ENCODE results near the gene NAALADL1. TPM values are rescaled to one million over a fixed set of nuclear protein-coding genes. Genes with fewer than 3 reads are reported as not detected.

NAALADL1 gene
- total and polyA plus RNA-seq, 9 of the 15 experiments (the other 6 are each of a cell fraction or from before 2014, with no cell fraction given) = 0.06 to 0.72 (median 0.22) TPM; not detected in 4

DNA sequence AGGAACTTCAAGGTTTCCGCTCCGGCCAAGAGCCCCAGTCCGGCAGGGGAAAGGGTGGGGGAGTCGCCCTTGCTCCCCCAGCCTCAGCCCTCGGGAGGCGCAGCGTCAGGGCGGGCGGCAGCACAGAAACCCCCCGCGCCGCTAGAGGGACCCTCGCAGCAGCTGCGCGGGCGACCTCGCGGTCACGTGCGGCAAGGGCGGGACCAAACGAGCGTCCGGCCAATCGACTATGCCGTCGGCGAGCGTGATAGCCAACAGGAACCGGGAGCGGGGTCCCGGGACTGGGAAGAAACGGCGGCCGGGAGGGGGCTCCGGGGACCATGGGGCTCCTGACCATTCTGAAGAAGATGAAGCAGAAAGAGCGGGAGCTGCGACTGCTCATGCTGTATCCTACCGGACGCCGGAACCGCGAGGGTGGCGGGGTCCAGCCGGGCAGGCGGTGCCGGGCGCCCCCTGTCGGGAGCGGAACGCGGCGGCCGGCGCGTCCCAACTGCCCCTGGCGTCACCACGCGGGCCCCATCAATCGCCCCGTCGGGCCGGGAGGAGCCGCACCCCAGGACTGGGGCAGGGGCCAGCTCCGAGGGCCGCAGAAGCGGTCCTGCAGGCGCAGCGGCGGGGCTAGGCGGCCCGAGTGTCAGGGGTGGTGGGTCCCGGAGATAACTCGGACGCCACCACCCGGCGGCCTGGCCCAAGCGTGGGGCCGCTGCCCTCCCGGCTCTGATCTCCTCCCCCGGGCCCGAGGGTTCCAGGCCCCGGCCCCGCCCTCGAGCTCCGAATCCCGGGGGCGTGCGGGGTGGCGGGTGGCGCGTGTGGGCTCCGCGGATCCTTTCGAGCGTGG lies 44.2 kb downstream of the NAALADL1 start, which contains the start of gene ARL2 (continued):
- TF ChIP-seq ZNF318 (IDR thresholded peaks at IDR 0.05; ENCODE audit: borderline replicate concordance in 1 of 2, low read depth in 1 of 2) (no peak), GATAD2A (IDR thresholded peaks at IDR 0.05) (no peak), THRAP3 (IDR thresholded peaks at IDR 0.05; ENCODE audit: borderline replicate concordance) (no peak), ZNF57 (CRISPR knock-in tag; IDR thresholded peaks at IDR 0.05) (no peak), PHB (CRISPR knock-in tag; IDR thresholded peaks at IDR 0.05) (peak; percentile 4; the same call in 1 of the 2 replicates), ELF1 (tag; IDR thresholded peaks at IDR 0.05) (peak; percentile 57; the same call in 1 of the 2 replicates), STAT6 (CRISPR knock-in tag; IDR thresholded peaks at IDR 0.05) (no peak)
- TF ChIP-seq, protein P1, sequence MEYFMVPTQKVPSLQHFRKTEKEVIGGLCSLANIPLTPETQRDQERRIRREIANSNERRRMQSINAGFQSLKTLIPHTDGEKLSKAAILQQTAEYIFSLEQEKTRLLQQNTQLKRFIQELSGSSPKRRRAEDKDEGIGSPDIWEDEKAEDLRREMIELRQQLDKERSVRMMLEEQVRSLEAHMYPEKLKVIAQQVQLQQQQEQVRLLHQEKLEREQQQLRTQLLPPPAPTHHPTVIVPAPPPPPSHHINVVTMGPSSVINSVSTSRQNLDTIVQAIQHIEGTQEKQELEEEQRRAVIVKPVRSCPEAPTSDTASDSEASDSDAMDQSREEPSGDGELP (CRISPR knock-in tag; IDR thresholded peaks at IDR 0.05; ENCODE audit: borderline replicate concordance) = peak; percentile 97
- TF ChIP-seq, protein P2, sequence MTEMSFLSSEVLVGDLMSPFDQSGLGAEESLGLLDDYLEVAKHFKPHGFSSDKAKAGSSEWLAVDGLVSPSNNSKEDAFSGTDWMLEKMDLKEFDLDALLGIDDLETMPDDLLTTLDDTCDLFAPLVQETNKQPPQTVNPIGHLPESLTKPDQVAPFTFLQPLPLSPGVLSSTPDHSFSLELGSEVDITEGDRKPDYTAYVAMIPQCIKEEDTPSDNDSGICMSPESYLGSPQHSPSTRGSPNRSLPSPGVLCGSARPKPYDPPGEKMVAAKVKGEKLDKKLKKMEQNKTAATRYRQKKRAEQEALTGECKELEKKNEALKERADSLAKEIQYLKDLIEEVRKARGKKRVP (CRISPR knock-in tag; IDR thresholded peaks at IDR 0.05) = no peak
- TF ChIP-seq, protein P3, sequence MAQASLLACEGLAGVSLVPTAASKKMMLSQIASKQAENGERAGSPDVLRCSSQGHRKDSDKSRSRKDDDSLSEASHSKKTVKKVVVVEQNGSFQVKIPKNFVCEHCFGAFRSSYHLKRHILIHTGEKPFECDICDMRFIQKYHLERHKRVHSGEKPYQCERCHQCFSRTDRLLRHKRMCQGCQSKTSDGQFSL (CRISPR knock-in tag; IDR thresholded peaks at IDR 0.05) = peak; percentile 31
- TF ChIP-seq, protein P3 (tag; IDR thresholded peaks at IDR 0.05) = peak in 1 of 2 experiments; percentile 85; a peak in 2 of 4 replicates

Measured in K562 (cell line).